GM21447 (cell line): ENCODE measurements around the gene RFWD3.

Experiments
- ATAC-seq: cut with Tn5 transposase; IDR thresholded peaks from one replicate; pipeline ENCODE4 v1.9.1; 2021; ENCODE audit not compliant: unreplicated experiment

Gene RFWD3

DNA sequence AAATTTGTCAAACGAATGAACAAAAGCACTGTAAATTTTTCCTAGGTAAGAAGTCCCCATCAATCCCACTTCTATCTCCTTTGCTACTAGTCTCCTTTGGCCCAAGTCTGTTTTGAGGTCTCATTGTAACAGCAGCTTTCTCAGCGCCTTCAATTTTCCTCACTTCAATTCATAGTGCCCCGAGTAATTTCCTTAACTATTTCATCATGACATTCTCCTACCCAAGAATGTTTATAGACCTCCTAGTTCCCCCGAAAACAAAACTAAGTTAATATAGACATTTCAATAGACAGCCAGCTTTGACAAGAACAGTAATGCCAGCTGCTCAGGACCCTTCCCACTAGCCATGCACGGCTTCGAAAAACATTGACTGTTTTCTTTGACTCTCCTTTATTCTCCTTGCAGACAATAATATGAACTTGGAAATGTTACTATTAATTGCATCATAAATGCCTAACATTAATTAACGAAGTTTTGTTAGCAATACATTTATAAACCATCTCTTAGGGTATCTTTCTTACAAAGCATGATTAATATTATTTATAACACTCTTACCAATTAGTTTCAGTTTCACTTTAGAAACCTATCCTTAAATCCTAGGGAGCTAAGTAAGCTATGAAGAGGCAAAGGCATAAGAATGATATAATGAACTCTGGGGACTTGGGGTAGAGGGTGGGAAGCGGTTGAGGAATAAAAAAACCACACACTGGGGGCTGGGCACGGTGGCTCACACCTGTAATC, 82.6 kb downstream of the RFWD3 start:
- ATAC-seq: no peak

- no peak for ATAC-seq
Observed at GRCh38 chr16:74582970-74583369, 83.7 kb downstream of the RFWD3 start.

GRCh38 chr16:74580833-74581232, 85.8 kb downstream of the RFWD3 start:
- ATAC-seq: peak; percentile 60

DNA sequence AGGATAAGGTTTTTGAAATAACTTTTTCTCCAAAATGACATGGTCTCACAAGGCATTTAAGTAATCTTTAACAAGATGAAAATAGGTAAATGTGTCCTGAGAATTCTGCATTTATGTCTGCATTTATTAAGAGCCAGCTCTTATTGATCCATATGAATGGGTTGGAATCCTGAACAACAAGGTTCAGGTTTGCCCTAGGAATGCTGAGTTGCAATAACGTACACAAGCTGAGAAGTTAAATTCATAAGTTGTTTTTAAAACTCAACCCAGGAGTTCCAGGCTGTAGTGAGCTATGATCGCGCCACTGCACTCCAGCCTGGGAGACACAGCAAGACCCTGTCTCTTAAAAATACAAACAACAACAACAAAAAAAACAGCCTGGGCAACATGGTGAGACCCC, 87.8 kb downstream of the RFWD3 start:
- ATAC-seq: no peak

DNA sequence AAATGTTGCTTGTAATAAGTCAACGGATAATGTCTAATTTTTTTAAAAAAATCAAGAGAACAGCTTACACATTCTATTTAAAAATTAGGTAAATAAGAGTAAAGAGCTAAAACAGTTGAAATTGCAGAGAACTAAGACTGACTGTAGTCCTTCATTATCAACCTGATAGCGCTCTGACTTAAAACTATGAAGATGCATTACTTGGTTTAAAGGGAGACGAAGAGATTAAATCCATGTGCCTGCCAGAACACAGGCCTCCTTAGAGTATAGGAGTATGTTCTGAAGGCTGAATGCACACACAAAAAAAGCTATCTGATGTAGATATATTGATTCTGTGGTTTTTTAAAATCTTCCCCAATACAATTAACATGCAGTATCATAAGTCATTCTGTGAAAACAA, 88.2 kb downstream of the RFWD3 start:
- no peak for ATAC-seq

- no peak for ATAC-seq
Observed at GRCh38 chr16:74577882-74578366, 88.8 kb downstream of the RFWD3 start.

DNA sequence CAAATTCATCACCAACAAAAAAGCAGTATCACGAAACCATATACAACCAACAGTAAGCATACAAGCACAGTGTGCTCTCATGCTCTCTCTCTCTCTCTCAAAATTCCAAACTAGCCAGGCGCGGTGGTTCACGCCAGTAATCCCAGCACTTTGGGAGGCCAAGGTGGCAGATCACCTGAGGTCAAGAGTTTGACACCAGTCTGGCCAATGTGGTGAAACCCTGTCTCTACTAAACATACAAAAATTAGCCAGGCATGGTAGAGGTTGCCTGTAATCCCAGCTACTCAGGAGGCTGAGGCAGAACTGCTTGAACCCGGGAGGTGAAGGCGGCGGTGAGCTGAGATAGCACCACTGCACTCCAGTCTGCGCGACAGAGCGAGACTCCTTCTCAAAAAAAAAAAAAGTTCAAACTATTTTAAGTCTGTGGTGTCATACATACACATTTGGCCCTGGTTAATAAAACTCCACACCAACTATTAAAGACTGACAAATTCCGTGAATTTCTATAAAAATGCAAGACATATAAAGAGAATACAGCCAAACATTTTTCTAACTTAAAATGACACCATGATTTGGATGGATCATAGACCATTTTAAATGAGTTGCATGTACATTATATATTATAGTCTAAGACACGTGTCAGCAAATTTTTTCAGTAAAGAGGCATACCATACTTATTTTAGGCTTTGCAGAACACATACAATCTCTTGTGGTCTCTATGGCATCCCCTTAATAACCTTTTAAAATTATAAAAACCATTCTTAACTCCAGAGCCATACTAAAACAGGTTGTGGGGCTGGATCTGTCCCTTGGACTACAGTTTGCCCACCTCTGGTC, 90.7 kb downstream of the RFWD3 start:
- ATAC-seq: no peak

GRCh38 chr16:74575175-74575806, 91.4 kb downstream of the RFWD3 start:
- ATAC-seq: no peak

GRCh38 chr16:74574146-74574545, 92.5 kb downstream of the RFWD3 start:
- ATAC-seq: no peak

DNA sequence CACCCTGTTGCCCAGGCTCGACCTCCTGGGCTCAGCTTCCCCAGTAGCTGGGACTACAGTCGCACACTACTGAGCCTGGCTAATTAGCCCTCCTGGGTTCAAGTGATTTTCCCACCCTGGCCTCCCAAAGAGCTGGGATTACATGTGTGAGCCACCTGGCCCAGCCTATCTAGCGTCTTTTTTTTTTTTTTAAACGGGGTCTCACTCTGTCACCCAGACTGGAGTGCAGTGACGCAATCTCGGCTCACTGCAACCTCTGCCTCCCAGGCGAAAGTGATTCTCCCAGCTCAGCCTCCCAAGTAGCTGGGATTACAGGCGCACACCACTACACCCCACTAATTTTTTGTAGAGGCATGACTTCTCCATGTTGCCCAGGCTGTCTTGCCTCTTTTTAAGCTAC, 93.1 kb downstream of the RFWD3 start:
- ATAC-seq: no peak
